Right atrium auricular region (tissue), 2 donors: Measurements from ENCODE around the gene DRAM1. TPM values are rescaled to one million over a fixed set of nuclear protein-coding genes. Genes with fewer than 3 reads are reported as not detected.

Experiments
- DNase-seq: peaks from one replicate; pipeline ENCODE4 v3.0.0-alpha.2; 2019; ENCODE audit warnings: low spot score
- H3K27ac ChIP-seq, 2 donors: fragments of 200-600 bp; sonication (generic); 1 replicate in 1 of 2; 2 replicates in 1 of 2; pipeline ENCODE4 v1.5.1; 2016 to 2019
- H3K27me3 ChIP-seq, 2 donors: fragments of 200-600 bp; sonication (generic); one replicate each; pipeline versions ENCODE4 v1.5.1 to v1.6.0; 2017 to 2019
- H3K36me3 ChIP-seq: fragments of 200-600 bp; sonication (generic); one replicate; pipeline ENCODE4 v1.5.1; 2016
- H3K4me1 ChIP-seq, 2 donors: fragments of 200-600 bp; sonication (generic); one replicate each; pipeline versions ENCODE4 v1.5.1 to v1.6.0; 2017 to 2019
- H3K4me3 ChIP-seq, 2 donors: fragments of 200-600 bp; sonication (generic); 1 replicate in 1 of 2; 2 replicates in 1 of 2; pipeline ENCODE4 v1.5.1; 2017 to 2019; ENCODE audit warnings: mild to moderate bottlenecking in 1 of 2, moderate library complexity in 1 of 2
- H3K9me3 ChIP-seq, 2 donors: fragments of 200-600 bp; sonication (generic); one replicate each; pipeline ENCODE4 v1.5.1; 2019
- CTCF ChIP-seq, 2 donors: fragments of 200-600 bp; sonication (generic); IDR thresholded peaks; one replicate each; pipeline ENCODE4 v1.5.1; 2019; ENCODE audit warnings: antibody characterized with exemption in 2 of 2
- total RNA-seq, 2 donors: library from RNA; depleted of rRNA; stranded (reverse); fragments of >200 nt; gene quantifications; one replicate each; pipeline ENCODE4 v1.1.0, GENCODE V29; 2016

The DRAM1 gene
- 10 to 100 TPM in 1 of 2 donors, 1 to 10 TPM in 1; 3.9 to 12.7 TPM for total RNA-seq

DNA sequence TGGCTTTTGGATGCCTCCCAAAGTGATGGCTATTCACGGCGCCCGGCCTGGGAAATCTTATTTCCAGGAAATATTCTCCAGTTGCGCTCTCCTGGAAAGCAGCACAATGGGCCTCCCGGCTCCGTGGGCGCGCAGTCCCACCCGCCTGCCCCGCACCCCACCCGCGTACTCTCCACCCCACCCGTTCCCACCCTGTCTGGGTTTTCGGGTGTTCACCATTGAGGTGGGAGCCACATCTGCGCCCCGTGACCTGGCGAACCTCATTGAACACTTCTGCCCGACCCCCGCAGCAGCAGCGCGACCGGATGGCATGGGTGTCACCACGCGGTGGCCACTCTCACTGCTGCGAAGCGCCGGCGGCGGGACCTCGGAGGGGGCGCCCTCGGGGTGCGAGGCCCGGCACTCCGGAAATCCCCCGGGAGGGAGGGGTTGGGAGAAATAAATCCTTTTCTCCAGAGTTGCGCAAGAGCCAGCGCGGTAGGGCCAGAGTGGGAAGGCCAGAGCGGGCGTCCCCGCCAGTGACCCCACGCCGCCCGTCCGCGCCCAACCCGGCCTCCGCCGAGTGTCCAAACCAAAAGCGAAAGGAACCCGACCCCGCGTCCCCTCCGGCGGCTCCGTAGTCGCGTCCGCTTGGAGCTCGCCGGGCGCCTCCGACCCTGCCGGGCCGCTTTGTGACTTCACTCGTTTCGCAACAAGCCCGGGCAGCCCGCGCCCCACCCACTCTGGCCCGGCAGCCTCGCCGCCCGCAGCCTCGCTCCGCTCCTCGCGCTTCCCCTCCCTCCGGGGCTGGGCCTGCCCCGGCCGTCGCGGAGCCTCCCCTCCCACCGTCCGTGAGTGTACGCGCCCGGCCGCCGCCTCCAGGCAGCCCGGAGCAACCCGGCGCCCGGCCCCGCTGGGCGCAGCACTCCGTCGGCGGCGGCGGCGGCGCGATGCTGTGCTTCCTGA is at the start of gene DRAM1:
TSS of gene DRAM1 (plus strand) at position 720 of the 945 bp plus-strand sequence. CDS start at position 930, 210 bp downstream.
- H3K4me1 ChIP-seq = peaks cover 0 to 17% of the 10 kb centered on the region in 2 donors
- peak in 1 of 2 donors; percentile 14 for TF ChIP-seq CTCF (IDR thresholded peaks at IDR 0.05)
- DNase-seq = peak; percentile 92
- no peaks in the 10 kb centered on the region for H3K27me3 ChIP-seq
- H3K4me3 ChIP-seq = peak within 1 kb of the TSS; percentile 70 to 75
- H3K36me3 ChIP-seq = no peaks in the 10 kb centered on the region
- no peaks in the 10 kb centered on the region for H3K9me3 ChIP-seq
- H3K27ac ChIP-seq = peak within 1 kb of the TSS; percentile 94

DNA sequence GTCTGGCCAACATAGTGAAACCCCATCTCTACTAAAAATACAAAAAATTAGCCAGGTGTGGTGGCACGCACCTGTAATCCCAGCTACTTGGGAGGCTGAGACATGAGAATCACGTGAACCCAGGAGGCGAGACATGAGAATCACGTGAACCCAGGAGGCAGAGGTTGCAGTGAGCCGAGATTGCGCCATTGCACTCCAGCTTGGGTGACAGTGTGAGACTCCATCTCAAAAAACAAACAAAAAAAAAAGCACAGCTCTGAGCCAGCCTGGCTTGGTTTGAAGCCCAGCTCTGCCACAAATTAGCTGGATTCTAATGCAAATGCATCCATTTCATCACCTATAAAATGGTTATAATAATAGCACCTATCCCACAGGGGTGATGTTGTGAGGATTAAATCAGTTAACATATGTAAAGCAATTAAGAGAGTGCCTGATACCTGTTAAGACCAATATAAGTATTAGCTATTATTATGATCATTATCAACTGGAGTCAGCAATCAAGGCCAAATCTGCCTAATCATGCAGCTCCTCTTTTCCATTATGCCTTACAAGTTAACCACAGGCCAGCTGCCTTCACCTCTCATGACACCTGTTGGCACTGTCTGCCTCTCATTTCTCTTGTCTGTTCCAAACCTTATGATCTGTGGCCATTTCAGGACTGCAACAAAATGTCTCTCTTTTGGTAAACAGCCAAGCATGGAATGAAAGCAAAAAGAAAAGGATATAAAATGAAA is 48.8 kb upstream of the DRAM1 start:
- peak overlapping the region in 1 of 2 donors; percentile 2 for H3K27ac ChIP-seq
- H3K4me1 ChIP-seq = peaks cover 0 to 39% of the 10 kb centered on the region in 2 donors

GRCh38 chr12:101829639-101830366 is 47.6 kb upstream of the DRAM1 start:
- no peaks in the 10 kb centered on the region for H3K27me3 ChIP-seq
- peak overlapping the region; percentile 73 to 82 for H3K27ac ChIP-seq
- peak overlapping the region; percentile 82 to 91 for H3K4me3 ChIP-seq
- no peaks in the 10 kb centered on the region for H3K36me3 ChIP-seq
- TF ChIP-seq CTCF (IDR thresholded peaks at IDR 0.05) = no peak
- DNase-seq = peak; percentile 57
- peaks cover 0 to 29% of the 10 kb centered on the region in 2 donors for H3K4me1 ChIP-seq
- H3K9me3 ChIP-seq = no peaks in the 10 kb centered on the region

More for the DNA sequence above, 48.8 kb upstream of the DRAM1 start:
- Histone ChIP-seq H3K27me3 (no peaks in the 10 kb centered on the region), H3K36me3 (no peaks in the 10 kb centered on the region), H3K9me3 (no peaks in the 10 kb centered on the region), H3K4me3 (no peak overlapping the region)
- no peak for TF ChIP-seq CTCF (IDR thresholded peaks at IDR 0.05)
- no peak for DNase-seq

DNA sequence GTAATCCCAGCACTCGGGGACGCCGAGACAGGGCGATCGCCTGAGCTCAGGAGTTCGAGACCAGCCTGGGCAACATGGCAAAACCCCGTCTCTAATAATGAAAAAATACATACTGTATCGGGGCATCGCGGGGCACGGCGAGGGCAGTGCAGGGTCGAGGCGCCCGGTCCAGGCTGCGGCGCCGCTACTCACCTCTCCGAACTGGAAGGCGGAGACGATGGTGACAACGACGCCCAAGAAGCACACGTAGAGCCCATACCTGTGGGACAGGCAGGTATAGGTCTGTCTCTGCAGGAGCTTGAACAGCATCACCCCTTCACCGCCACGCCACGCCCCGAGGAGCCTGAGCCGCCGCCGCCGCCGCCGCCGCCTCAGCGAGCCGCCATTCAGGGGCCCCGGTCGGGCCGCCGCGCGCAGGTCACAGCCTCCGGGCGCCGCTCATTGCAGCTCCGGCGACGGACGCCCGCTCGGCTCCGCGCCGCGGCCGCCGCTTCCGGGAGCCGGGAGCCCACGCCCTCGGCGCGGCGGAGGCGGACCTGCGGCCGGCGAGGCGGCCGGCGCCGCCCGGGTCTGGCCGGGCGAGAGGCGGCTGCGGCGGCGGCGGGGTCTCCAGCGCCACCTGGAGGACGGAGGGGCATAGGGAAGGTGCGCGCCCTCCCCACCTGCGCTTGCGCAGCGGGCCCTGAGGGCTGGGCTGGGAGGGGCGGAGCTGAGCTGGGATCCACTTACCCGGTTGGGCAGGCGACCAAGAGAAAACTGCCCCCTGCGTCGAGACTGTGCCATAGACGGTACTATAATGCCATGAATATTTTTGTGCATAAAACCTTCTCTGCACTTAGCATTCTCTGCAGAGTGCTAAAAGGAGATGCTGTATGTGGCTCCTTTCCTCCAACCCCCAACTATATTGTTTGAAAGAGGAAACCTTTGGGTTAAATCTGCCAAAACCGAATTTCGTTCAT is 46.7 kb upstream of the DRAM1 start, which contains the start of gene GNPTAB:
TSS of gene GNPTAB (minus strand) at position 593 of the 959 bp plus-strand sequence. CDS start at position 309, 284 bp downstream.
- peak; percentile 80 to 81 for TF ChIP-seq CTCF (IDR thresholded peaks at IDR 0.05)
- peaks cover 0 to 24% of the 10 kb centered on the region in 2 donors for H3K4me1 ChIP-seq
- H3K36me3 ChIP-seq = no peaks in the 10 kb centered on the region
- no peaks in the 10 kb centered on the region for H3K9me3 ChIP-seq
- H3K27ac ChIP-seq = peak within 1 kb of the TSS; percentile 73 to 82
- peak; percentile 90 for DNase-seq
- H3K4me3 ChIP-seq = peak within 1 kb of the TSS; percentile 82 to 91
- no peaks in the 10 kb centered on the region for H3K27me3 ChIP-seq
